ENCODE data around the gene SRD5A1. TPM values are rescaled to one million over a fixed set of nuclear protein-coding genes. Genes with fewer than 3 reads are reported as not detected.

The SRD5A1 gene
- total RNA-seq, 1 experiment from 2014 or later, result 52.3 TPM

GRCh38 chr5:6637590-6637989 lies 4.3 kb downstream of the SRD5A1 start:
- intact Hi-C loops (cut with micrococcal nuclease; ENCODE audit: unreplicated experiment), result loop anchor here (10.0 kb wide), 2 partner anchors 1227 to 1493 kb away; partner anchors contain the start of genes ADAMTS16, FASTKD3 and MTRR
- Histone ChIP-seq H2AFZ (no peak overlapping the region), H3K79me2 (ENCODE audit: low read depth) (peaks cover 37% of the 10 kb centered on the region), H3F3A (ENCODE audit: insufficient read depth, low read depth) (no peaks in the 10 kb centered on the region), H4K20me1 (ENCODE audit: insufficient read depth) (0 out of 2 replicates have a peak, but pooled peaks cover 6% of the 10 kb centered on the region), H3K27ac (no peak overlapping the region), H3K4me3 (no peak overlapping the region), H3K9me3 (ENCODE audit: insufficient read depth, low read depth) (no peaks in the 10 kb centered on the region), H3K4me1 (replicated peaks; ENCODE audit: insufficient read depth) (peaks cover 11% of the 10 kb centered on the region), H3K4me2 (no peak overlapping the region), H3K27me3 (ENCODE audit: insufficient read depth, low read depth) (no peaks in the 10 kb centered on the region), H3K36me3 (ENCODE audit: low read depth) (0 out of 2 replicates have a peak, but pooled peaks cover 4% of the 10 kb centered on the region), H3K9me2 (ENCODE audit: insufficient read depth) (no peaks in the 10 kb centered on the region)
- no peak for DNase-seq
- POLR2A ChIA-PET (ENCODE audit: unreplicated experiment), result no interaction called here
- CTCF ChIA-PET, result no interaction called here
- TF ChIP-seq EZH2 (IDR thresholded peaks at IDR 0.05; ENCODE audit: low read depth), result no peak
- TF ChIP-seq, protein P1, sequence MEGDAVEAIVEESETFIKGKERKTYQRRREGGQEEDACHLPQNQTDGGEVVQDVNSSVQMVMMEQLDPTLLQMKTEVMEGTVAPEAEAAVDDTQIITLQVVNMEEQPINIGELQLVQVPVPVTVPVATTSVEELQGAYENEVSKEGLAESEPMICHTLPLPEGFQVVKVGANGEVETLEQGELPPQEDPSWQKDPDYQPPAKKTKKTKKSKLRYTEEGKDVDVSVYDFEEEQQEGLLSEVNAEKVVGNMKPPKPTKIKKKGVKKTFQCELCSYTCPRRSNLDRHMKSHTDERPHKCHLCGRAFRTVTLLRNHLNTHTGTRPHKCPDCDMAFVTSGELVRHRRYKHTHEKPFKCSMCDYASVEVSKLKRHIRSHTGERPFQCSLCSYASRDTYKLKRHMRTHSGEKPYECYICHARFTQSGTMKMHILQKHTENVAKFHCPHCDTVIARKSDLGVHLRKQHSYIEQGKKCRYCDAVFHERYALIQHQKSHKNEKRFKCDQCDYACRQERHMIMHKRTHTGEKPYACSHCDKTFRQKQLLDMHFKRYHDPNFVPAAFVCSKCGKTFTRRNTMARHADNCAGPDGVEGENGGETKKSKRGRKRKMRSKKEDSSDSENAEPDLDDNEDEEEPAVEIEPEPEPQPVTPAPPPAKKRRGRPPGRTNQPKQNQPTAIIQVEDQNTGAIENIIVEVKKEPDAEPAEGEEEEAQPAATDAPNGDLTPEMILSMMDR (conservative IDR thresholded peaks at IDR 0.05), result no peak
- BruUV-seq (replicated peaks), result no TSS peak

GRCh38 chr5:6638236-6638635 lies 5.0 kb downstream of the SRD5A1 start:
- no peak overlapping the region for H3K4me2 ChIP-seq
- no peaks in the 10 kb centered on the region for H3K27me3 ChIP-seq (ENCODE audit: insufficient read depth, low read depth)
- no peak overlapping the region for H3K4me3 ChIP-seq
- no peaks in the 10 kb centered on the region for H3K9me3 ChIP-seq (ENCODE audit: insufficient read depth, low read depth)
- no TSS peak for BruUV-seq (replicated peaks)
- POLR2A ChIA-PET (ENCODE audit: unreplicated experiment), result no interaction called here
- no peak overlapping the region for H2AFZ ChIP-seq
- H3K9me2 ChIP-seq (ENCODE audit: insufficient read depth), result no peaks in the 10 kb centered on the region
- CTCF ChIA-PET, result no interaction called here
- H3K4me1 ChIP-seq (replicated peaks; ENCODE audit: insufficient read depth), result peaks cover 11% of the 10 kb centered on the region
- H3F3A ChIP-seq (ENCODE audit: insufficient read depth, low read depth), result no peaks in the 10 kb centered on the region
- H3K36me3 ChIP-seq (ENCODE audit: low read depth), result 0 out of 2 replicates have a peak, but pooled peaks cover 4% of the 10 kb centered on the region
- no peak overlapping the region for H3K27ac ChIP-seq
- H4K20me1 ChIP-seq (ENCODE audit: insufficient read depth), result 0 out of 2 replicates have a peak, but pooled peaks cover 6% of the 10 kb centered on the region
- peaks cover 33% of the 10 kb centered on the region for H3K79me2 ChIP-seq (ENCODE audit: low read depth)
- no peak for TF ChIP-seq EZH2 (IDR thresholded peaks at IDR 0.05; ENCODE audit: low read depth)
- TF ChIP-seq, protein P1 (conservative IDR thresholded peaks at IDR 0.05), result no peak
- intact Hi-C loops (cut with micrococcal nuclease; ENCODE audit: unreplicated experiment), result loop anchor here (10.0 kb wide), 2 partner anchors 1227 to 1493 kb away; partner anchors contain the start of genes ADAMTS16, FASTKD3 and MTRR
- DNase-seq, result no peak

GRCh38 chr5:6642655-6643054 lies 9.4 kb downstream of the SRD5A1 start:
- intact Hi-C loops (cut with micrococcal nuclease; ENCODE audit: unreplicated experiment), result no loop called here
- no peak overlapping the region for H3K4me3 ChIP-seq
- BruUV-seq (replicated peaks), result no TSS peak
- H3K4me2 ChIP-seq, result no peak overlapping the region
- no peaks in the 10 kb centered on the region for H3K9me3 ChIP-seq (ENCODE audit: insufficient read depth, low read depth)
- H3K27me3 ChIP-seq (ENCODE audit: insufficient read depth, low read depth), result no peaks in the 10 kb centered on the region
- H3F3A ChIP-seq (ENCODE audit: insufficient read depth, low read depth), result no peaks in the 10 kb centered on the region
- ChIA-PET CTCF (no interaction called here), POLR2A (ENCODE audit: unreplicated experiment) (no interaction called here)
- peaks cover 7% of the 10 kb centered on the region; the same call in 1 of the 2 replicates for H4K20me1 ChIP-seq (ENCODE audit: insufficient read depth)
- H2AFZ ChIP-seq, result no peak overlapping the region
- peaks cover 16% of the 10 kb centered on the region for H3K79me2 ChIP-seq (ENCODE audit: low read depth)
- TF ChIP-seq, protein P1 (conservative IDR thresholded peaks at IDR 0.05), result no peak
- TF ChIP-seq EZH2 (IDR thresholded peaks at IDR 0.05; ENCODE audit: low read depth), result no peak
- H3K27ac ChIP-seq, result no peak overlapping the region
- DNase-seq, result no peak
- H3K36me3 ChIP-seq (ENCODE audit: low read depth), result 0 out of 2 replicates have a peak, but pooled peaks cover 4% of the 10 kb centered on the region
- no peaks in the 10 kb centered on the region for H3K9me2 ChIP-seq (ENCODE audit: insufficient read depth)
- H3K4me1 ChIP-seq (replicated peaks; ENCODE audit: insufficient read depth), result no peaks in the 10 kb centered on the region
